Pancreas (tissue), 10 donors: ENCODE measurements around the gene RIMBP2. TPM values are rescaled to one million over a fixed set of nuclear protein-coding genes. Genes with fewer than 3 reads are reported as not detected.

Experiments
- ATAC-seq, 4 donors: fragments of 200-7000 bp; cut with Tn5 transposase; one replicate each; pipeline versions ENCODE4 v1.8.0 to v1.9.1; 2020; ENCODE audit warnings: mild to moderate bottlenecking in 4 of 4, moderate library complexity in 4 of 4
- DNase-seq, 6 donors: peaks; one replicate each; pipeline ENCODE4 v3.0.0-alpha.2; 2020
- FAIRE-seq: peaks from 2 replicates; lab custom pipeline; 2012; peaks lifted over from hg19 to GRCh38; lab: Jason Lieb, UNC
- H3K27ac ChIP-seq, 4 donors: fragments of 200-600 bp; sonication (generic); 1 replicate in 3 of 4; 2 replicates in 1 of 4; pipeline versions ENCODE4 v1.5.0 to v1.8.0; 2020
- H3K27me3 ChIP-seq, 4 donors: fragments of 200-600 bp; one replicate each; pipeline ENCODE4 v1.8.0; 2021
- H3K36me3 ChIP-seq, 3 donors: fragments of 200-600 bp; sonication (generic) in 1 of 3; one replicate each; pipeline versions ENCODE4 v1.5.0 to v1.8.0; 2020 to 2021
- H3K4me1 ChIP-seq, 3 donors: fragments of 200-600 bp; one replicate each; pipeline ENCODE4 v1.8.0; 2021
- H3K4me3 ChIP-seq, 4 donors: fragments of 200-600 bp; sonication (generic) in 2 of 4; one replicate each; pipeline versions ENCODE4 v1.5.0 to v1.8.0; 2020 to 2021
- H3K9me3 ChIP-seq, 4 donors: fragments of 200-600 bp; one replicate each; pipeline ENCODE4 v1.8.0; 2021
- WGBS, 2 donors: extraction: QIAGEN DNeasy Blood & Tissue Kit; methylation state at CpG; one replicate each; pipeline ENCODE4 v1.1.7; 2013; 5-methylcytosine and 5-hydroxymethylcytosine counted together
- intact Hi-C, 3 donors: fragments of 100-400 bp; cut with DNase I; formaldehyde crosslinking; loops; one replicate each; pipeline versions ENCODE4 v1.11.1 to v1.14.2; 2022
- polyA plus RNA-seq, 2 donors: library from polyadenylated mRNA; stranded (reverse); fragments of 200-250 nt; gene quantifications; one replicate each; pipeline ENCODE4 v1.2.3, GENCODE V29; 2013
- total RNA-seq, 6 donors: library from RNA; stranded (reverse); fragmentation: NEBNext Ultra II Directional in 4 of 6; extraction: Animal tissue kit (Norgen Biotek cat#: 25700) in 4 of 6; gene quantifications; one replicate each; pipeline versions ENCODE4 v1.2.1 to v1.2.4, GENCODE V29; 2021 to 2023
- TF ChIP-seq, protein P1 (sequence below), 4 donors: fragments of 200-600 bp; sonication (generic) in 3 of 4; IDR thresholded peaks; one replicate each; pipeline versions ENCODE4 v1.5.0 to v1.8.0; 2021; ENCODE audit warnings: antibody characterized with exemption in 4 of 4
- donor health status: healthy with polysubstance abuse.
- donor health status: DM: no; HTN: no; CAD: no; lungs with moderate emphysema.
- donor health status: DM: no; HTN: no; CAD: no.
- donor health status: control.
- donor health status: control.
- donor health status: Bipolar disorder and iron deficiency.
- donor health status: DM: yes; HTN: yes; CAD: no.
- donor health status: DM: no; HTN: no; CAD: no.
- donor health status: DM: no; HTN: no; CAD: no.
- donor health status: DM: yes; HTN: yes; CAD: no.

RIMBP2 gene
- total and polyA plus RNA-seq, 8 donors, result 1.6 to 14.9 (median 3.9) TPM

DNA sequence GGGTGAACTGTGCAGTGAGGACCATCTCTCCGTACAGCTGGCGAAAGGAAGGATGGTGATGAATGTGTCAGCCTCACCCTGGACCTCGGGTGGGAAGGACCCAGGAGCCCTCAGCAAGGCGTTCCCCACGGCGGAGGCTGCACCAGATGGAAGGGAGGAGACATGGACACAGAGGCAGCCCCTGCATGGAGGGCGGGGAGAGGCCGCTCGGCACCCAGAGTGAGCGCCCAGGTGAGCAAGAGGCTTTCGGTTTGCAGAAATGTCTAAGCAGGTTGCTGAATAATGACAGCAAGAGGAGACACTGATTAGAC lies 268.5 kb downstream of the RIMBP2 start:
- ATAC-seq (no peak), DNase-seq (no peak), FAIRE-seq (no peak)
- Histone ChIP-seq H3K36me3 (no peaks in the 10 kb centered on the region), H3K4me1 (no peaks in the 10 kb centered on the region), H3K27me3 (no peaks in the 10 kb centered on the region), H3K4me3 (no peak overlapping the region), H3K27ac (no peak overlapping the region), H3K9me3 (no peaks in the 10 kb centered on the region)
- TF ChIP-seq, protein P1, sequence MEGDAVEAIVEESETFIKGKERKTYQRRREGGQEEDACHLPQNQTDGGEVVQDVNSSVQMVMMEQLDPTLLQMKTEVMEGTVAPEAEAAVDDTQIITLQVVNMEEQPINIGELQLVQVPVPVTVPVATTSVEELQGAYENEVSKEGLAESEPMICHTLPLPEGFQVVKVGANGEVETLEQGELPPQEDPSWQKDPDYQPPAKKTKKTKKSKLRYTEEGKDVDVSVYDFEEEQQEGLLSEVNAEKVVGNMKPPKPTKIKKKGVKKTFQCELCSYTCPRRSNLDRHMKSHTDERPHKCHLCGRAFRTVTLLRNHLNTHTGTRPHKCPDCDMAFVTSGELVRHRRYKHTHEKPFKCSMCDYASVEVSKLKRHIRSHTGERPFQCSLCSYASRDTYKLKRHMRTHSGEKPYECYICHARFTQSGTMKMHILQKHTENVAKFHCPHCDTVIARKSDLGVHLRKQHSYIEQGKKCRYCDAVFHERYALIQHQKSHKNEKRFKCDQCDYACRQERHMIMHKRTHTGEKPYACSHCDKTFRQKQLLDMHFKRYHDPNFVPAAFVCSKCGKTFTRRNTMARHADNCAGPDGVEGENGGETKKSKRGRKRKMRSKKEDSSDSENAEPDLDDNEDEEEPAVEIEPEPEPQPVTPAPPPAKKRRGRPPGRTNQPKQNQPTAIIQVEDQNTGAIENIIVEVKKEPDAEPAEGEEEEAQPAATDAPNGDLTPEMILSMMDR (IDR thresholded peaks at IDR 0.05), result no peak
- WGBS, 2 donors, result 69 to 77% methylated on average over 11 of the region's 11 CpGs
- intact Hi-C loops, result no loop called here

DNA sequence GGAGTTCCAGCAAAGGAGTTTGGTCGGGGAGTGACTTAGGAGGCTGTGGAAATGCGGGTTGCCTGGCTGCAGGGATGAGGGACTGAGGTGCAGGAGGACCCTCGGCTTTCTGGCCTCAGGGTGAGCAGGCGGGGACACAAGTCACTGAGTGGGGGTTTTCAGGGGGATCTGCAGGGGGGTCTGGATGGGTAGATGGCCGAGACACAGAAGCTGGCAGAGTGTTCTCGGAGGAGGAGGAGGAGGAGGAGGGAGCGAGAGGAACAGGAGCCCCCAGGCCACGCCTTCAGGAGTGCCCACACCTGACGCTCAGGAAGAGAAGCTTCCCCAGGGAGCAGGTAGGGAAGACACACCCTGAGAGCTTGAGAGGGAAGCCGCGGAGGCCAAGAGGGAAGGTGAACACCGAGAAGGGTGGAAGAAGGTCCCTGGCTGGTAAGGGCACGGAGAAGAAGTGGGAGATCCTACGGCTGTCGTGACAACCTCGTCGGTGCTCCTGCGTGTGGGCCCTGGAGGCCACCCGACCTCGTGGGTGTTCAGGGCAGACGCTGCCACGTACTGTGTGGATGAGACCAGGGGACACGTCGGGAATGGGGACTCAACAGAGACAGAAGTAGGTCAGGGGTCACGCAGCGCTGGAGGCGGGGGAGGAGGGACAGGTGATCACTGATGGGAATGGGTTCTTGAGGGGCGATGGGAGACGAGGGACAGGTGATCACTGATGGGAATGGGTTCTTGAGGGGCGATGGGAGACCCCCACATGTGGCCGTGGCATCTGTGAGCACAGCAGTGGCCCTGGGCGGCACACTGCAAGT lies 269.0 kb downstream of the RIMBP2 start:
- H3K27ac ChIP-seq, result no peak overlapping the region
- no peaks in the 10 kb centered on the region for H3K4me1 ChIP-seq
- TF ChIP-seq, protein P1 (IDR thresholded peaks at IDR 0.05), result no peak
- H3K4me3 ChIP-seq, result no peak overlapping the region
- DNase-seq (no peak), FAIRE-seq (no peak), ATAC-seq (no peak)
- WGBS, 2 donors, result 61 to 71% methylated on average over 32 of the region's 32 CpGs
- no peaks in the 10 kb centered on the region for H3K9me3 ChIP-seq
- no peaks in the 10 kb centered on the region for H3K36me3 ChIP-seq
- intact Hi-C loops, result no loop called here
- no peaks in the 10 kb centered on the region for H3K27me3 ChIP-seq

- intact Hi-C loops, result no loop called here
- Histone ChIP-seq H3K36me3 (no peaks in the 10 kb centered on the region), H3K27me3 (no peaks in the 10 kb centered on the region), H3K4me1 (no peaks in the 10 kb centered on the region), H3K27ac (no peak overlapping the region), H3K9me3 (no peaks in the 10 kb centered on the region), H3K4me3 (no peak overlapping the region)
- 66 to 75% methylated on average over 16 of the region's 16 CpGs for WGBS, 2 donors
- DNase-seq, result no peak
- TF ChIP-seq, protein P1 (IDR thresholded peaks at IDR 0.05), result no peak
- FAIRE-seq, result no peak
- no peak for ATAC-seq
Measured at GRCh38 chr12:130444986-130445385, 271.1 kb downstream of the RIMBP2 start.

GRCh38 chr12:130444061-130444460 lies 272.0 kb downstream of the RIMBP2 start:
- H3K36me3 ChIP-seq, result no peaks in the 10 kb centered on the region
- 30 to 35% methylated on average over 5 of the region's 5 CpGs for WGBS, 2 donors
- ATAC-seq (no peak), FAIRE-seq (no peak), DNase-seq (no peak)
- H3K9me3 ChIP-seq, result no peaks in the 10 kb centered on the region
- H3K4me3 ChIP-seq, result no peak overlapping the region
- no peaks in the 10 kb centered on the region for H3K27me3 ChIP-seq
- no peak overlapping the region for H3K27ac ChIP-seq
- TF ChIP-seq, protein P1 (IDR thresholded peaks at IDR 0.05), result no peak
- intact Hi-C loops, result no loop called here
- H3K4me1 ChIP-seq, result no peaks in the 10 kb centered on the region
